ENCODE data around the gene RPL15. TPM values are rescaled to one million over a fixed set of nuclear protein-coding genes. Genes with fewer than 3 reads are reported as not detected.
"Not testable (repeated sequence)": the region's sequence is repeated elsewhere in the genome, so short reads cannot be mapped to it uniquely, and the experiment has no call there.

Gene RPL15
- polyA plus RNA-seq, 3 donors = 2,084 to 2,341 (median 2,104) TPM

GRCh38 chr3:23876923-23877322, 40.0 kb upstream of the RPL15 start:
- no peak for DNase-seq (ENCODE audit: extremely low read depth in 1 of 11, low read depth in 9 of 11, low spot score in 4 of 11)

GRCh38 chr3:23877329-23877980, 39.5 kb upstream of the RPL15 start:
- no peak for DNase-seq (ENCODE audit: extremely low read depth in 1 of 11, low read depth in 9 of 11, low spot score in 4 of 11)

GRCh38 chr3:23879485-23879884, 37.4 kb upstream of the RPL15 start:
- DNase-seq (ENCODE audit: extremely low read depth in 1 of 11, low read depth in 9 of 11, low spot score in 4 of 11) = no peak

GRCh38 chr3:23880703-23881339, 36.1 kb upstream of the RPL15 start:
- no peak for DNase-seq (ENCODE audit: extremely low read depth in 1 of 11, low read depth in 9 of 11, low spot score in 4 of 11)

- DNase-seq (ENCODE audit: extremely low read depth in 1 of 11, low read depth in 9 of 11, low spot score in 4 of 11) = not testable (repeated sequence)
Observed at GRCh38 chr3:23881993-23882392, 34.9 kb upstream of the RPL15 start.

GRCh38 chr3:23882487-23882918, 34.4 kb upstream of the RPL15 start:
- no peak for DNase-seq (ENCODE audit: extremely low read depth in 1 of 11, low read depth in 9 of 11, low spot score in 4 of 11)

- DNase-seq (ENCODE audit: extremely low read depth in 1 of 11, low read depth in 9 of 11, low spot score in 4 of 11) = no peak
Observed at GRCh38 chr3:23884481-23884880, 32.5 kb upstream of the RPL15 start.

GRCh38 chr3:23885210-23885609, 31.7 kb upstream of the RPL15 start:
- no peak for DNase-seq (ENCODE audit: extremely low read depth in 1 of 11, low read depth in 9 of 11, low spot score in 4 of 11)

- DNase-seq (ENCODE audit: extremely low read depth in 1 of 11, low read depth in 9 of 11, low spot score in 4 of 11) = no peak
Observed at GRCh38 chr3:23886311-23886710, 30.6 kb upstream of the RPL15 start.

- peak in 1 of 11 donors; percentile 45 for DNase-seq (ENCODE audit: extremely low read depth in 1 of 11, low read depth in 9 of 11, low spot score in 4 of 11)
Observed at GRCh38 chr3:23888617-23889228, 28.2 kb upstream of the RPL15 start.

GRCh38 chr3:23889386-23889785, 27.5 kb upstream of the RPL15 start:
- no peak for DNase-seq (ENCODE audit: extremely low read depth in 1 of 11, low read depth in 9 of 11, low spot score in 4 of 11)

- DNase-seq (ENCODE audit: extremely low read depth in 1 of 11, low read depth in 9 of 11, low spot score in 4 of 11) = no peak
Observed at GRCh38 chr3:23889950-23890349, 27.0 kb upstream of the RPL15 start.

- DNase-seq (ENCODE audit: extremely low read depth in 1 of 11, low read depth in 9 of 11, low spot score in 4 of 11) = no peak
Observed at GRCh38 chr3:23894254-23895061, 22.5 kb upstream of the RPL15 start.

GRCh38 chr3:23895181-23895580, 21.8 kb upstream of the RPL15 start:
- DNase-seq (ENCODE audit: extremely low read depth in 1 of 11, low read depth in 9 of 11, low spot score in 4 of 11) = no peak

GRCh38 chr3:23900744-23901143, 16.2 kb upstream of the RPL15 start:
- no peak for DNase-seq (ENCODE audit: extremely low read depth in 1 of 11, low read depth in 9 of 11, low spot score in 4 of 11)

GRCh38 chr3:23904545-23904944, 12.4 kb upstream of the RPL15 start:
- DNase-seq (ENCODE audit: extremely low read depth in 1 of 11, low read depth in 9 of 11, low spot score in 4 of 11) = no peak

- no peak for DNase-seq (ENCODE audit: extremely low read depth in 1 of 11, low read depth in 9 of 11, low spot score in 4 of 11)
Observed at GRCh38 chr3:23909341-23909740, 7.6 kb upstream of the RPL15 start.

GRCh38 chr3:23911397-23911796, 5.5 kb upstream of the RPL15 start:
- DNase-seq (ENCODE audit: extremely low read depth in 1 of 11, low read depth in 9 of 11, low spot score in 4 of 11) = no peak

GRCh38 chr3:23912335-23912734, 4.6 kb upstream of the RPL15 start:
- DNase-seq (ENCODE audit: extremely low read depth in 1 of 11, low read depth in 9 of 11, low spot score in 4 of 11) = not testable (repeated sequence)

- DNase-seq (ENCODE audit: extremely low read depth in 1 of 11, low read depth in 9 of 11, low spot score in 4 of 11) = no peak
Observed at GRCh38 chr3:23913182-23913581, 3.8 kb upstream of the RPL15 start.

Measured in renal cortex interstitium (tissue), 11 donors.